Vagina (tissue), 2 donors: ENCODE measurements around the gene PGC.

Experiments used
- POLR2A ChIP-seq, 2 donors: fragments of 450-650 bp; IDR thresholded peaks; one replicate each; pipeline ENCODE4 v1.6.1; 2017; ENCODE audit warnings: antibody characterized with exemption in 2 of 2, mild to moderate bottlenecking in 2 of 2, moderate library complexity in 2 of 2
- POLR2AphosphoS5 ChIP-seq, 2 donors: sonication (generic); formaldehyde crosslinking; IDR thresholded peaks; one replicate each; pipeline ENCODE4 v1.9.0; 2017; ENCODE audit warnings: antibody characterized with exemption in 2 of 2, mild to moderate bottlenecking in 2 of 2, low read depth in 1 of 2; ENCODE audit not compliant: insufficient read depth in 1 of 2
- TF ChIP-seq, protein P1 (sequence below), 3 experiments: fragments of 450-650 bp in 2 of 3; fragments of 200-600 bp in 1 of 3; sonication (generic) in 1 of 3; IDR thresholded peaks; one replicate each; pipeline ENCODE4 v1.5.1; 2017 to 2019; ENCODE audit warnings: antibody characterized with exemption in 3 of 3, mild to moderate bottlenecking in 2 of 3, moderate library complexity in 2 of 3

DNA sequence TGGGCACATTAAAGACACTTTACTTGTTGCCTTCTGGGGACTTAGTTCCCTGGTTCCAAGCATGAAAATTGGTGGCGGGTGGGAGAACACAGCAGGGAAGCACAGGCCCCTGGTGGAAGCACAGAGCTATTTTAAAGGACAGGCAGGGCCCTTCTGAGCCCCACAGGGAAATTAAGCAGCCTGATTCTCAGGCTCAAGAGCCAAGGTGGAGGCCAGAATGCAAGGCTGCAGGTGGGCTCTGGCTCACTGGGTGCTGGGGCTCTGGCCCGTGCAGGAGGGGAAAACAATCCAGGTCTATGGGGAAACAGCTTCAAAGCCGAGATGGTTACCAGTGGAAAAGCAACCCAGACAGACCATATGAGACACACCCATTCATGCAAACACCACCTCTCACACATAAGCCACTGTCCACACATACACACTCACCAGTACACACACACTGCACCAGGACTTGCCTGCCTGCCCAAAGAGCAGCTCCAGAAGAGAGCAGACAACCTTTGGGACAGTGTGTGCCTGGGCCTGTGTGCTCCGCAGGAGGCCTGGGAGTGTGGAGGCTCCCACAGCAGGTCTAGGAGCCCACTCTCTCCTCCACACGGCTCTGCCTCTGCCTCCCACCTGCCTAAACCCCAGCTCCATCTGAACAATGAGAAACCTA, 42.4 kb downstream of the PGC start:
- TF ChIP-seq POLR2A (IDR thresholded peaks at IDR 0.05) (no peak), POLR2AphosphoS5 (IDR thresholded peaks at IDR 0.05; ENCODE audit: insufficient read depth in 1 of 2, low read depth in 1 of 2) (no peak)
- TF ChIP-seq, protein P1, sequence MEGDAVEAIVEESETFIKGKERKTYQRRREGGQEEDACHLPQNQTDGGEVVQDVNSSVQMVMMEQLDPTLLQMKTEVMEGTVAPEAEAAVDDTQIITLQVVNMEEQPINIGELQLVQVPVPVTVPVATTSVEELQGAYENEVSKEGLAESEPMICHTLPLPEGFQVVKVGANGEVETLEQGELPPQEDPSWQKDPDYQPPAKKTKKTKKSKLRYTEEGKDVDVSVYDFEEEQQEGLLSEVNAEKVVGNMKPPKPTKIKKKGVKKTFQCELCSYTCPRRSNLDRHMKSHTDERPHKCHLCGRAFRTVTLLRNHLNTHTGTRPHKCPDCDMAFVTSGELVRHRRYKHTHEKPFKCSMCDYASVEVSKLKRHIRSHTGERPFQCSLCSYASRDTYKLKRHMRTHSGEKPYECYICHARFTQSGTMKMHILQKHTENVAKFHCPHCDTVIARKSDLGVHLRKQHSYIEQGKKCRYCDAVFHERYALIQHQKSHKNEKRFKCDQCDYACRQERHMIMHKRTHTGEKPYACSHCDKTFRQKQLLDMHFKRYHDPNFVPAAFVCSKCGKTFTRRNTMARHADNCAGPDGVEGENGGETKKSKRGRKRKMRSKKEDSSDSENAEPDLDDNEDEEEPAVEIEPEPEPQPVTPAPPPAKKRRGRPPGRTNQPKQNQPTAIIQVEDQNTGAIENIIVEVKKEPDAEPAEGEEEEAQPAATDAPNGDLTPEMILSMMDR (IDR thresholded peaks at IDR 0.05): no peak
